AG04450 (cell line): Measurements from ENCODE around the gene MARS1. TPM values are rescaled to one million over a fixed set of nuclear protein-coding genes. Genes with fewer than 3 reads are reported as not detected.

Experiments
- CTCF ChIA-PET: fragments of 300-600, 350-600 bp; formaldehyde crosslinking; extraction: SDS; loops from one replicate; lab custom pipeline; 2022; ENCODE audit warnings: antibody characterized with exemption, inconsistent platforms; lab: Charles Lee
- POLR2A ChIA-PET: fragments of 350-600 bp; formaldehyde crosslinking; extraction: SDS; loops from one replicate; lab custom pipeline; 2021; ENCODE audit warnings: antibody characterized with exemption, inconsistent platforms; lab: Yijun Ruan, JAX
- DNase-seq: peaks from one replicate; pipeline ENCODE4 v3.0.0-alpha.2; 2011; ENCODE audit warnings: low read depth, low spot score
- H3K27ac ChIP-seq: one replicate; pipeline ENCODE4 v1.5.1; 2012; ENCODE audit warnings: low read depth, low read length, control low read depth
- H3K27me3 ChIP-seq: one replicate; pipeline ENCODE4 v1.6.0; 2012; ENCODE audit warnings: low read length; ENCODE audit not compliant: control insufficient read depth, insufficient read depth
- H3K4me3 ChIP-seq: 2 replicates; pipeline ENCODE4 v1.5.1; 2011; ENCODE audit warnings: mild to moderate bottlenecking, low read depth, low read length, control low read depth
- H3K9me3 ChIP-seq: 2 replicates; pipeline ENCODE4 v1.5.1; 2012; ENCODE audit warnings: low read length; ENCODE audit not compliant: control insufficient read depth, insufficient read depth
- polyA plus RNA-seq: library from polyadenylated mRNA; depleted of rRNA; stranded (reverse); fragments of >200 nt; gene quantifications from 2 replicates; pipeline ENCODE4 v1.2.3, GENCODE V29; 2011
- TF ChIP-seq, protein P1 (sequence below): IDR thresholded peaks from 2 replicates; pipeline ENCODE4 v1.5.1; 2011; ENCODE audit warnings: low read depth, low read length, control low read depth, inconsistent platforms

MARS1 gene
- polyA plus RNA-seq, 1 experiment: 236 TPM

GRCh38 chr12:57471661-57472060 lies 16.2 kb upstream of the MARS1 start:
- Histone ChIP-seq H3K27me3 (peaks cover 39% of the 10 kb centered on the region), H3K27ac (no peak overlapping the region), H3K9me3 (no peaks in the 10 kb centered on the region; the same call in 1 of the 2 replicates), H3K4me3 (no peak overlapping the region)
- CTCF ChIA-PET: interaction anchor here (1.6 to 1.9 kb wide), 2 partner anchors 8 to 13 kb away, joined by 5 to 7 read pairs; partner anchors contain the start of gene GLI1
- TF ChIP-seq, protein P1, sequence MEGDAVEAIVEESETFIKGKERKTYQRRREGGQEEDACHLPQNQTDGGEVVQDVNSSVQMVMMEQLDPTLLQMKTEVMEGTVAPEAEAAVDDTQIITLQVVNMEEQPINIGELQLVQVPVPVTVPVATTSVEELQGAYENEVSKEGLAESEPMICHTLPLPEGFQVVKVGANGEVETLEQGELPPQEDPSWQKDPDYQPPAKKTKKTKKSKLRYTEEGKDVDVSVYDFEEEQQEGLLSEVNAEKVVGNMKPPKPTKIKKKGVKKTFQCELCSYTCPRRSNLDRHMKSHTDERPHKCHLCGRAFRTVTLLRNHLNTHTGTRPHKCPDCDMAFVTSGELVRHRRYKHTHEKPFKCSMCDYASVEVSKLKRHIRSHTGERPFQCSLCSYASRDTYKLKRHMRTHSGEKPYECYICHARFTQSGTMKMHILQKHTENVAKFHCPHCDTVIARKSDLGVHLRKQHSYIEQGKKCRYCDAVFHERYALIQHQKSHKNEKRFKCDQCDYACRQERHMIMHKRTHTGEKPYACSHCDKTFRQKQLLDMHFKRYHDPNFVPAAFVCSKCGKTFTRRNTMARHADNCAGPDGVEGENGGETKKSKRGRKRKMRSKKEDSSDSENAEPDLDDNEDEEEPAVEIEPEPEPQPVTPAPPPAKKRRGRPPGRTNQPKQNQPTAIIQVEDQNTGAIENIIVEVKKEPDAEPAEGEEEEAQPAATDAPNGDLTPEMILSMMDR: no peak
- DNase-seq: no peak
- POLR2A ChIA-PET: no interaction called here

- DNase-seq: no peak
- H3K9me3 ChIP-seq: no peaks in the 10 kb centered on the region; the same call in 1 of the 2 replicates
- TF ChIP-seq, protein P1: no peak
- H3K4me3 ChIP-seq: no peak overlapping the region
- peaks cover 42% of the 10 kb centered on the region for H3K27me3 ChIP-seq
- POLR2A ChIA-PET: interaction anchor here (0.6 kb wide), 1 partner anchor 208 kb away, joined by 3 read pairs; no protein-coding TSS in a partner anchor
- no peak overlapping the region for H3K27ac ChIP-seq
- CTCF ChIA-PET: interaction anchor here (1.6 to 1.9 kb wide), 2 partner anchors 9 to 13 kb away, joined by 5 to 7 read pairs; partner anchors contain the start of gene GLI1
Observed at GRCh38 chr12:57472391-57472790, 15.5 kb upstream of the MARS1 start.

- Histone ChIP-seq H3K27ac (no peak overlapping the region), H3K27me3 (peaks cover 42% of the 10 kb centered on the region), H3K4me3 (no peak overlapping the region), H3K9me3 (no peaks in the 10 kb centered on the region; the same call in 1 of the 2 replicates)
- no peak for DNase-seq
- POLR2A ChIA-PET: no interaction called here
- CTCF ChIA-PET: interaction anchor here (2.7 kb wide), 1 partner anchor 14 kb away, joined by 14 read pairs; the partner anchor contains the start of gene GLI1
- TF ChIP-seq, protein P1: no peak
Observed at GRCh38 chr12:57473392-57473791, 14.5 kb upstream of the MARS1 start.

- POLR2A ChIA-PET: no interaction called here
- no peaks in the 10 kb centered on the region; the same call in 1 of the 2 replicates for H3K9me3 ChIP-seq
- H3K4me3 ChIP-seq: no peak overlapping the region
- H3K27me3 ChIP-seq: peaks cover 42% of the 10 kb centered on the region
- CTCF ChIA-PET: interaction anchor here (1.9 to 2.7 kb wide), 2 partner anchors 11 to 15 kb away, joined by 9 to 14 read pairs; partner anchors contain the start of gene GLI1
- TF ChIP-seq, protein P1: no peak
- H3K27ac ChIP-seq: no peak overlapping the region
- DNase-seq: no peak
Observed at GRCh38 chr12:57473886-57474285, 14.0 kb upstream of the MARS1 start.

DNA sequence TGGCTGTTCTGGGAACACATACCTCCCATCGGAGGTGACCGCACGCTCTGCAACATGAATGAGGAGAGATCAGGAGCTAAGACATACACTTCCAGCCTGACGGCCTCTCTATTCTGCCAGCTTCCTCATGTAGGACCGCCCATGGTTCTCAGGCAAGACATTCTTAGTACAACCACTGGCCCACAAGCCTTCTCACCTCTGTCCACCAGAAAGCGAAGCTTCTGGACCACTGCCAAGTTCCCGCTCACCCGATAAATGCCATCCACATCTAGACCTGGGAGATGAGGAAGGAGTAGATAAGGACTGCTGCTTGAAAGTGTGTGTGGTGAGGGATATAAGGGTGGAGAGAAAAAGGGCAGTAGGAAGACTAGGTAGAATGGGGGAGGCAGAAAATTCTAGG lies 13.4 kb upstream of the MARS1 start:
- Histone ChIP-seq H3K27ac (no peak overlapping the region), H3K4me3 (no peak overlapping the region), H3K9me3 (no peaks in the 10 kb centered on the region; the same call in 1 of the 2 replicates), H3K27me3 (peaks cover 42% of the 10 kb centered on the region)
- POLR2A ChIA-PET: no interaction called here
- TF ChIP-seq, protein P1: no peak
- no peak for DNase-seq
- CTCF ChIA-PET: interaction anchor here (1.9 to 2.7 kb wide), 2 partner anchors 11 to 15 kb away, joined by 9 to 14 read pairs; partner anchors contain the start of gene GLI1
